ENCODE measurements around the gene NOL3. TPM values are rescaled to one million over a fixed set of nuclear protein-coding genes. Genes with fewer than 3 reads are reported as not detected.
A peak's percentile ranks its signal among the peaks of the same experiment; 100 is the strongest.

The NOL3 gene
- total and polyA plus RNA-seq, 3 experiments from 2014 or later = 0.91 to 2.3 (median 2.1) TPM

DNA sequence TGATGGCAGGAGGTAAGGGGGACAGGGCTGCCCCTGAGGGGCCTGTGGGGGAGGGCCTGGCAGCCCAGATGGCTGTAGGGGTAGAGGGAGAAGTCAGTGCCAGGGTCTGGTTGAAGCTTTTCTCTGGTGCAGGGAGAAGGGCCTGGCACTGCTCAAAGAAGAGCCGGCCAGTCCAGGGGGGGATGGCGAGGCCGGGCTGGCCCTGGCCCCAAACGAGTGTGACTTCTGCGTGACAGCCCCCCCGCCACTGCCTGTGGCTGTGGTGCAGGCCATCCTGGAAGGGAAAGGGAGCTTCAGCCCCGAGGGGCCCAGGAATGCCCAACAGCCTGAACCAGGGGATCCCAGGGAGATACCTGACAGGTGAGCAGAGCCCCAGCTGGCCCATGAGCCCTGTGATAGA lies 2.8 kb upstream of the NOL3 start:
- Mint-ChIP-seq H3K4me1 (peaks cover 28 to 57% (median 29%) of the 10 kb centered on the region in 3 donors), H3K4me3 (no peak overlapping the region), H3K9me3 (peaks cover 0 to 2% (median 0%) of the 10 kb centered on the region in 5 donors), H3K36me3 (no peaks in the 10 kb centered on the region), H3K27ac (no peak overlapping the region), H3K27me3 (peaks cover 51 to 61% of the 10 kb centered on the region in 2 donors)
- Histone ChIP-seq H3K27ac (ENCODE audit: low read depth, low read length) (no peak overlapping the region), H3K27me3 (ENCODE audit: insufficient read depth, low read length, poor library complexity, severe bottlenecking) (peaks cover 72% of the 10 kb centered on the region), H3K9me3 (ENCODE audit: low read length) (no peaks in the 10 kb centered on the region), H3K36me3 (ENCODE audit: insufficient read depth, low read length) (no peaks in the 10 kb centered on the region), H3K4me3 (ENCODE audit: low read length) (no peak overlapping the region), H3K4me1 (ENCODE audit: insufficient read depth, low read length) (peaks cover 39% of the 10 kb centered on the region)
- DNase-seq = no peak
- ChIA-PET POLR2A (no interaction called here), CTCF (interaction anchor here (1.6 to 17.6 kb wide), 4 partner anchors 14 to 150 kb away, joined by 4 to 205 read pairs (median 50); partner anchors contain the start of genes B3GNT9, EXOC3L1 and MATCAP1)

GRCh38 chr16:67169011-67169451 lies 1.3 kb upstream of the NOL3 start:
- Histone ChIP-seq H3K27ac (ENCODE audit: low read depth, low read length) (no peak overlapping the region), H3K36me3 (ENCODE audit: insufficient read depth, low read length) (no peaks in the 10 kb centered on the region), H3K4me3 (ENCODE audit: low read length) (no peak overlapping the region), H3K4me1 (ENCODE audit: insufficient read depth, low read length) (peaks cover 35% of the 10 kb centered on the region), H3K9me3 (ENCODE audit: low read length) (no peaks in the 10 kb centered on the region), H3K27me3 (ENCODE audit: insufficient read depth, low read length, poor library complexity, severe bottlenecking) (peaks cover 58% of the 10 kb centered on the region)
- Mint-ChIP-seq H3K27ac (no peak overlapping the region), H3K4me3 (peak overlapping the region in 1 of 7 donors; percentile 56), H3K4me1 (peaks cover 36 to 61% (median 39%) of the 10 kb centered on the region in 3 donors), H3K9me3 (peaks cover 0 to 2% (median 0%) of the 10 kb centered on the region in 5 donors), H3K27me3 (peaks cover 45 to 55% of the 10 kb centered on the region in 2 donors), H3K36me3 (no peaks in the 10 kb centered on the region)
- ChIA-PET CTCF (interaction anchor here (0.8 to 12.7 kb wide), 9 partner anchors 9 to 151 kb away, joined by 3 to 80 read pairs (median 7); partner anchors contain the start of genes B3GNT9, FBXL8 and TRADD), POLR2A (no interaction called here)
- DNase-seq = no peak

- peaks cover 42 to 53% of the 10 kb centered on the region in 2 donors for H3K27me3 Mint-ChIP-seq
- peak in 1 of 5 donors; percentile 31 for DNase-seq
- Histone ChIP-seq H3K27ac (ENCODE audit: low read depth, low read length) (peak overlapping the region; percentile 57), H3K4me1 (ENCODE audit: insufficient read depth, low read length) (peaks cover 35% of the 10 kb centered on the region), H3K27me3 (ENCODE audit: insufficient read depth, low read length, poor library complexity, severe bottlenecking) (peaks cover 60% of the 10 kb centered on the region), H3K36me3 (ENCODE audit: insufficient read depth, low read length) (no peaks in the 10 kb centered on the region), H3K4me3 (ENCODE audit: low read length) (peak overlapping the region; percentile 37), H3K9me3 (ENCODE audit: low read length) (no peaks in the 10 kb centered on the region)
- peaks cover 36 to 62% (median 37%) of the 10 kb centered on the region in 3 donors for H3K4me1 Mint-ChIP-seq
- peaks cover 0 to 2% (median 0%) of the 10 kb centered on the region in 5 donors for H3K9me3 Mint-ChIP-seq
- peak overlapping the region; percentile 13 to 83 (median 70) for H3K4me3 Mint-ChIP-seq
- no peak overlapping the region for H3K27ac Mint-ChIP-seq
- ChIA-PET POLR2A (interaction anchor here (1.3 kb wide), 1 partner anchor 14 kb away, joined by 3 read pairs; no protein-coding TSS in a partner anchor), CTCF (interaction anchor here (1.4 to 12.7 kb wide), 7 partner anchors 8 to 50 kb away, joined by 3 to 80 read pairs (median 9); partner anchors contain the start of genes B3GNT9, FBXL8 and TRADD)
- no peaks in the 10 kb centered on the region for H3K36me3 Mint-ChIP-seq
Measured at GRCh38 chr16:67169642-67170167, 633 bp upstream of the NOL3 start.

DNA sequence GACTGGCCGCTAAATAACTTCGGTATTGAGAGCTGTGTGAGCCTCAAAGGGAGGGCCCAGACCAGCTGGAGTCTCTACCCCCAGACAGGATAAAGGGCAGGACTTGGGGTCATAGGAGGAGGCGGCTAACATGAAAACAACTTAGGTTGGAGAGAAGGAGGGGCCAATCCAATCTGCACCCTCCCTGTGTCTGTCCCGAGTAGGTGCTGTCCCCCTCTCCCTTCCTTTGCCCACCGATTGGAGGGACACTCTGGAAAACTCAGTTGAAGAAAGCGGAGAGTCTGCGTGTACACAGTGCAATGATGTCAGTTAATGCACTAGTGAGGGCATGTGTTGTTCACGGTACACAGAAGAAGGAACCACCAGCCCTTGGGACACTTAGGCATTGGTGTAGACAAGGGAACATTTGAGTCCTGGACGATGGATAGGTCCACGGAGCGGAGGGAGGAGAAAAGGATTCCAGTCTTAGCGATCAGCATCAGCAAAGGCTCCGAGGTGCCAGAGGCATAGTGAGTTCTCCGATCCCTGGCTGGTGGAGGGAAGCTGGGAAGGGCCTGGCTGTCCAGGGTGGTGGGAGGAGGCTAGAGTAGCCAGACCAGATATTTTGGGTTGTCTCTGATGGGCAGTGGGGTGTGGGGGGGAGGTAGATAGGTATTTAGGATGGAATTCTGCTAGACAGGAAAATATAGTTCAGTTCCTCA lies 761 bp downstream of the NOL3 start:
- Histone ChIP-seq H3K4me3 (ENCODE audit: low read length) (no peak overlapping the region), H3K9me3 (ENCODE audit: low read length) (no peaks in the 10 kb centered on the region), H3K27ac (ENCODE audit: low read depth, low read length) (peak overlapping the region; percentile 57), H3K27me3 (ENCODE audit: insufficient read depth, low read length, poor library complexity, severe bottlenecking) (peaks cover 51% of the 10 kb centered on the region), H3K4me1 (ENCODE audit: insufficient read depth, low read length) (peaks cover 28% of the 10 kb centered on the region), H3K36me3 (ENCODE audit: insufficient read depth, low read length) (no peaks in the 10 kb centered on the region)
- peaks cover 32 to 62% (median 38%) of the 10 kb centered on the region in 3 donors for H3K4me1 Mint-ChIP-seq
- peak overlapping the region in 3 of 8 donors; percentile 23 to 89 (median 36) for H3K27ac Mint-ChIP-seq
- ChIA-PET POLR2A (interaction anchor here (0.8 to 1.3 kb wide), 4 partner anchors 11 to 18 kb away, joined by 3 to 5 read pairs (median 3); no protein-coding TSS in a partner anchor), CTCF (interaction anchor here (1.4 to 12.7 kb wide), 3 partner anchors 11 to 52 kb away, joined by 3 to 80 read pairs (median 19); partner anchors contain the start of genes B3GNT9, FBXL8 and TRADD)
- peak overlapping the region; percentile 9 to 50 (median 28) for H3K4me3 Mint-ChIP-seq
- H3K27me3 Mint-ChIP-seq = peaks cover 34 to 44% of the 10 kb centered on the region in 2 donors
- no peak for DNase-seq
- H3K9me3 Mint-ChIP-seq = peaks cover 0 to 2% (median 0%) of the 10 kb centered on the region in 5 donors
- H3K36me3 Mint-ChIP-seq = no peaks in the 10 kb centered on the region

DNA sequence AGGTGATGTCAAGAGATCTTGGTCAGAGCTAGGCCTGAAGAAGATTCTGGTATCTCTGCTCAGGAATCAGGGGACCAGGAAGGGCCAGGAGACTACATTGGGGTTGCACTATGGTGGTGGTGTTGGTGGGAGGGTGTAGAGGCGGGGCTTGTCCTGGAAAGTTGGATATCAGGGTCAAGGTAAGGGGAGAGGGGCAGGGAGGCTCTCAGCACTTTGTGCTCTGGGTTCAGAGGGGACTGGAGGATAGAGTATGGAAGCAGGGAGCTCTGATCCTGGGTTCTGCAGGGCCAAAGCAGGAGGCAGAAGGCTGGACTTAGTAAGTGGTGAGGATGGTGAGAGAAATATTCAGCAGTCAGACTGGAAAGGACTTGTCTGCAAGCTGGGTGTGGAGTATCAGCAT lies 3.0 kb downstream of the NOL3 start:
- Mint-ChIP-seq H3K36me3 (no peaks in the 10 kb centered on the region), H3K27me3 (peaks cover 20 to 23% of the 10 kb centered on the region in 2 donors), H3K9me3 (peaks cover 0 to 1% (median 0%) of the 10 kb centered on the region in 5 donors), H3K27ac (peak overlapping the region in 5 of 8 donors; percentile 18 to 91 (median 50)), H3K4me1 (peaks cover 44 to 67% (median 45%) of the 10 kb centered on the region in 3 donors), H3K4me3 (peak overlapping the region; percentile 75 to 92 (median 87))
- CTCF ChIA-PET = interaction anchor here (0.5 to 4.8 kb wide), 9 partner anchors 9 to 196 kb away, joined by 3 to 30 read pairs (median 5); partner anchors contain the start of genes HSF4 and TRADD
- Histone ChIP-seq H3K4me1 (ENCODE audit: insufficient read depth, low read length) (peaks cover 34% of the 10 kb centered on the region), H3K4me3 (ENCODE audit: low read length) (peak overlapping the region; percentile 58), H3K36me3 (ENCODE audit: insufficient read depth, low read length) (no peaks in the 10 kb centered on the region), H3K27ac (ENCODE audit: low read depth, low read length) (no peak overlapping the region), H3K27me3 (ENCODE audit: insufficient read depth, low read length, poor library complexity, severe bottlenecking) (peaks cover 31% of the 10 kb centered on the region), H3K9me3 (ENCODE audit: low read length) (no peaks in the 10 kb centered on the region)
- POLR2A ChIA-PET = interaction anchor here (0.7 to 1.1 kb wide), 4 partner anchors 12 to 120 kb away, joined by 3 to 4 read pairs (median 3); no protein-coding TSS in a partner anchor
- DNase-seq = no peak

DNA sequence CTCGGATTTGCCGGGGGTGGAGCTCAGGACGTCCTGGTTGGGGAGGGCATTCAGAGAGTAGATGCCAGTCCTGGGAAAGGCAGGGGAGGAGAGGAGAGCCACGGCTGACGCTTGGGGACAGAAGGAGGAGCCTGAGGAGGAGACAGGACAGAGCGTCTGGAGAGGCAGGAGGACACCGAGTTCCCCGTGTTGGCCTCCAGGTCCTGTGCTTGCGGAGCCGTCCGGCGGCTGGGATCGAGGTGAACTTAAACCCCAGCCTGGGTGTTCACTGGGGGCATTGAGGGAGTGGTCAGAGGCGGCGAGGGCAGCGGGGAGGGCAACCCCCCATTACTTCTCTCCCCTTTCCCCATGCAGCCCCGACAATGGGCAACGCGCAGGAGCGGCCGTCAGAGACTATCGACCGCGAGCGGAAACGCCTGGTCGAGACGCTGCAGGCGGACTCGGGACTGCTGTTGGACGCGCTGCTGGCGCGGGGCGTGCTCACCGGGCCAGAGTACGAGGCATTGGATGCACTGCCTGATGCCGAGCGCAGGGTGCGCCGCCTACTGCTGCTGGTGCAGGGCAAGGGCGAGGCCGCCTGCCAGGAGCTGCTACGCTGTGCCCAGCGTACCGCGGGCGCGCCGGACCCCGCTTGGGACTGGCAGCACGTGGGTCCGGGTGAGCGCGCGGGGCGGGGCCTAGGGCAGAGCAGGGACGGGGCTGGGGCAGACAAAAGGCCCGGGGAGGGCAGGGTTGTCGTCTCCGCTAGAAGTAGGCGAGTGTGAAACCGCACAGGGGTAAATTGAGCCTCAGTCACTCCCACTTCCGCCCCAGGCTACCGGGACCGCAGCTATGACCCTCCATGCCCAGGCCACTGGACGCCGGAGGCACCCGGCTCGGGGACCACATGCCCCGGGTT lies 3.7 kb downstream of the NOL3 start:
- ChIA-PET POLR2A (interaction anchor here (0.6 to 1.2 kb wide), 7 partner anchors 9 to 35 kb away, joined by 3 to 6 read pairs (median 3); no protein-coding TSS in a partner anchor), CTCF (interaction anchor here (0.5 to 4.8 kb wide), 13 partner anchors 8 to 197 kb away, joined by 3 to 30 read pairs (median 5); partner anchors contain the start of genes HSF4 and TRADD)
- DNase-seq = peak in 4 of 5 donors; percentile 58 to 79 (median 61)
- Histone ChIP-seq H3K36me3 (ENCODE audit: insufficient read depth, low read length) (no peaks in the 10 kb centered on the region), H3K27ac (ENCODE audit: low read depth, low read length) (no peak overlapping the region), H3K9me3 (ENCODE audit: low read length) (no peaks in the 10 kb centered on the region), H3K27me3 (ENCODE audit: insufficient read depth, low read length, poor library complexity, severe bottlenecking) (peaks cover 24% of the 10 kb centered on the region), H3K4me3 (ENCODE audit: low read length) (peak overlapping the region; percentile 58), H3K4me1 (ENCODE audit: insufficient read depth, low read length) (peaks cover 38% of the 10 kb centered on the region)
- peak overlapping the region; percentile 75 to 92 (median 87) for H3K4me3 Mint-ChIP-seq
- peaks cover 17 to 18% of the 10 kb centered on the region in 2 donors for H3K27me3 Mint-ChIP-seq
- H3K27ac Mint-ChIP-seq = peak overlapping the region in 7 of 8 donors; percentile 18 to 91 (median 50)
- H3K4me1 Mint-ChIP-seq = peaks cover 44 to 73% (median 48%) of the 10 kb centered on the region in 3 donors
- no peaks in the 10 kb centered on the region for H3K9me3 Mint-ChIP-seq
- no peaks in the 10 kb centered on the region for H3K36me3 Mint-ChIP-seq
